GM23338 (cell line): ENCODE results near the gene PCGF3.

Source experiments
- CREB1 ChIP-seq: fragments of 250-450 bp; sonication (Bioruptor Pico); IDR thresholded peaks from 2 replicates; pipeline ENCODE4 v1.5.0; 2020; ENCODE audit warnings: low read depth, mild to moderate bottlenecking, moderate library complexity
- EZH2 ChIP-seq: fragments of 200-600 bp; sonication (generic); IDR thresholded peaks from one replicate; pipeline ENCODE4 v1.8.0; 2017; ENCODE audit warnings: antibody characterized with exemption, mild to moderate bottlenecking, low read depth; ENCODE audit not compliant: unreplicated experiment
- EZH2phosphoT487 ChIP-seq: fragments of 200-600 bp; sonication (generic); IDR thresholded peaks from one replicate; pipeline ENCODE4 v1.8.1; 2018; ENCODE audit warnings: antibody characterized with exemption; ENCODE audit not compliant: unreplicated experiment
- JUNB ChIP-seq: IDR thresholded peaks from one replicate; pipeline ENCODE4 v1.6.1; 2016; ENCODE audit warnings: antibody characterized with exemption; ENCODE audit not compliant: unreplicated experiment
- NANOG ChIP-seq: IDR thresholded peaks from 2 replicates; pipeline ENCODE4 v1.6.1; 2016; ENCODE audit warnings: antibody characterized with exemption, borderline replicate concordance
- POLR2AphosphoS5 ChIP-seq: IDR thresholded peaks from 2 replicates; pipeline ENCODE4 v1.6.1; 2016; ENCODE audit warnings: antibody characterized with exemption, low read depth
- ZNF331 ChIP-seq: fragments of 250-450 bp; sonication (Bioruptor Pico); IDR thresholded peaks from 2 replicates; pipeline ENCODE4 v1.5.0; 2020; ENCODE audit warnings: low read depth, mild to moderate bottlenecking, moderate library complexity
- TF ChIP-seq, protein P1 (sequence below), 2 experiments: fragments of 200-600 bp in 1 of 2; sonication (generic) in 1 of 2; conservative IDR thresholded peaks; 2 replicates each; pipeline versions ENCODE4 v1.5.1 to v1.6.1; 2016 to 2017; ENCODE audit warnings: antibody characterized with exemption in 2 of 2, low read depth in 2 of 2, mild to moderate bottlenecking in 2 of 2, moderate library complexity in 1 of 2
- TF ChIP-seq, protein P2 (sequence below): IDR thresholded peaks from one replicate; pipeline ENCODE4 v1.6.1; 2018; ENCODE audit warnings: antibody characterized with exemption; ENCODE audit not compliant: unreplicated experiment
- TF ChIP-seq, protein P3 (sequence below): fragments of 250-450 bp; sonication (Bioruptor Pico); IDR thresholded peaks from 2 replicates; pipeline ENCODE4 v1.5.0; 2020; ENCODE audit warnings: mild to moderate bottlenecking, moderate library complexity
- TF ChIP-seq, protein P4 (sequence below): IDR thresholded peaks from 2 replicates; pipeline ENCODE4 v1.6.1; 2016; ENCODE audit warnings: antibody characterized with exemption

DNA sequence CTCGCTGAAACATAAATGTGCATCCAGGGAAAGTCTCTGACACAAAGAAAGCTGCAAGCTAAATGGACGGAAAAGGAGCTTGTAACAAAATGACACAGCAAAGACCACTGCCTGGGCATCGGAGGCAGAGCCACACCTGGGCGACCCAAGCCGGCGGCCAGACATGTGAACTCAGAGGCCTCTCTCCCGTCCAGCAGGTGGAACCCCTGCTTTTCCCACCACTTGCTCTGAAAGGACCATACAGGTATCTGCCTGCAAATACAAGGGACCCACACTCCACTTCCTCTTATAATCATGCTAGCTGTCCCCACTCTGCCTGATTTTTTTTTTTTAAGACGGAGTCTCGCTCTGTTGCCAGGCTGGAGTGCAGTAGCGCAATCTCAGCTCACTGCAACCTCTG, 108.3 kb downstream of the PCGF3 start:
- TF ChIP-seq, protein P1, sequence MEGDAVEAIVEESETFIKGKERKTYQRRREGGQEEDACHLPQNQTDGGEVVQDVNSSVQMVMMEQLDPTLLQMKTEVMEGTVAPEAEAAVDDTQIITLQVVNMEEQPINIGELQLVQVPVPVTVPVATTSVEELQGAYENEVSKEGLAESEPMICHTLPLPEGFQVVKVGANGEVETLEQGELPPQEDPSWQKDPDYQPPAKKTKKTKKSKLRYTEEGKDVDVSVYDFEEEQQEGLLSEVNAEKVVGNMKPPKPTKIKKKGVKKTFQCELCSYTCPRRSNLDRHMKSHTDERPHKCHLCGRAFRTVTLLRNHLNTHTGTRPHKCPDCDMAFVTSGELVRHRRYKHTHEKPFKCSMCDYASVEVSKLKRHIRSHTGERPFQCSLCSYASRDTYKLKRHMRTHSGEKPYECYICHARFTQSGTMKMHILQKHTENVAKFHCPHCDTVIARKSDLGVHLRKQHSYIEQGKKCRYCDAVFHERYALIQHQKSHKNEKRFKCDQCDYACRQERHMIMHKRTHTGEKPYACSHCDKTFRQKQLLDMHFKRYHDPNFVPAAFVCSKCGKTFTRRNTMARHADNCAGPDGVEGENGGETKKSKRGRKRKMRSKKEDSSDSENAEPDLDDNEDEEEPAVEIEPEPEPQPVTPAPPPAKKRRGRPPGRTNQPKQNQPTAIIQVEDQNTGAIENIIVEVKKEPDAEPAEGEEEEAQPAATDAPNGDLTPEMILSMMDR (conservative IDR thresholded peaks at IDR 0.05; ENCODE audit: low read depth in 2 of 2), result peak; percentile 31 to 68
- TF ChIP-seq EZH2 (no peak), CREB1 (CRISPR knock-in tag) (no peak), POLR2AphosphoS5 (no peak), EZH2phosphoT487 (no peak), ZNF331 (CRISPR knock-in tag) (no peak), NANOG (no peak), JUNB (no peak)
- TF ChIP-seq, protein P2, sequence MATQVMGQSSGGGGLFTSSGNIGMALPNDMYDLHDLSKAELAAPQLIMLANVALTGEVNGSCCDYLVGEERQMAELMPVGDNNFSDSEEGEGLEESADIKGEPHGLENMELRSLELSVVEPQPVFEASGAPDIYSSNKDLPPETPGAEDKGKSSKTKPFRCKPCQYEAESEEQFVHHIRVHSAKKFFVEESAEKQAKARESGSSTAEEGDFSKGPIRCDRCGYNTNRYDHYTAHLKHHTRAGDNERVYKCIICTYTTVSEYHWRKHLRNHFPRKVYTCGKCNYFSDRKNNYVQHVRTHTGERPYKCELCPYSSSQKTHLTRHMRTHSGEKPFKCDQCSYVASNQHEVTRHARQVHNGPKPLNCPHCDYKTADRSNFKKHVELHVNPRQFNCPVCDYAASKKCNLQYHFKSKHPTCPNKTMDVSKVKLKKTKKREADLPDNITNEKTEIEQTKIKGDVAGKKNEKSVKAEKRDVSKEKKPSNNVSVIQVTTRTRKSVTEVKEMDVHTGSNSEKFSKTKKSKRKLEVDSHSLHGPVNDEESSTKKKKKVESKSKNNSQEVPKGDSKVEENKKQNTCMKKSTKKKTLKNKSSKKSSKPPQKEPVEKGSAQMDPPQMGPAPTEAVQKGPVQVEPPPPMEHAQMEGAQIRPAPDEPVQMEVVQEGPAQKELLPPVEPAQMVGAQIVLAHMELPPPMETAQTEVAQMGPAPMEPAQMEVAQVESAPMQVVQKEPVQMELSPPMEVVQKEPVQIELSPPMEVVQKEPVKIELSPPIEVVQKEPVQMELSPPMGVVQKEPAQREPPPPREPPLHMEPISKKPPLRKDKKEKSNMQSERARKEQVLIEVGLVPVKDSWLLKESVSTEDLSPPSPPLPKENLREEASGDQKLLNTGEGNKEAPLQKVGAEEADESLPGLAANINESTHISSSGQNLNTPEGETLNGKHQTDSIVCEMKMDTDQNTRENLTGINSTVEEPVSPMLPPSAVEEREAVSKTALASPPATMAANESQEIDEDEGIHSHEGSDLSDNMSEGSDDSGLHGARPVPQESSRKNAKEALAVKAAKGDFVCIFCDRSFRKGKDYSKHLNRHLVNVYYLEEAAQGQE, result no peak
- TF ChIP-seq, protein P3, sequence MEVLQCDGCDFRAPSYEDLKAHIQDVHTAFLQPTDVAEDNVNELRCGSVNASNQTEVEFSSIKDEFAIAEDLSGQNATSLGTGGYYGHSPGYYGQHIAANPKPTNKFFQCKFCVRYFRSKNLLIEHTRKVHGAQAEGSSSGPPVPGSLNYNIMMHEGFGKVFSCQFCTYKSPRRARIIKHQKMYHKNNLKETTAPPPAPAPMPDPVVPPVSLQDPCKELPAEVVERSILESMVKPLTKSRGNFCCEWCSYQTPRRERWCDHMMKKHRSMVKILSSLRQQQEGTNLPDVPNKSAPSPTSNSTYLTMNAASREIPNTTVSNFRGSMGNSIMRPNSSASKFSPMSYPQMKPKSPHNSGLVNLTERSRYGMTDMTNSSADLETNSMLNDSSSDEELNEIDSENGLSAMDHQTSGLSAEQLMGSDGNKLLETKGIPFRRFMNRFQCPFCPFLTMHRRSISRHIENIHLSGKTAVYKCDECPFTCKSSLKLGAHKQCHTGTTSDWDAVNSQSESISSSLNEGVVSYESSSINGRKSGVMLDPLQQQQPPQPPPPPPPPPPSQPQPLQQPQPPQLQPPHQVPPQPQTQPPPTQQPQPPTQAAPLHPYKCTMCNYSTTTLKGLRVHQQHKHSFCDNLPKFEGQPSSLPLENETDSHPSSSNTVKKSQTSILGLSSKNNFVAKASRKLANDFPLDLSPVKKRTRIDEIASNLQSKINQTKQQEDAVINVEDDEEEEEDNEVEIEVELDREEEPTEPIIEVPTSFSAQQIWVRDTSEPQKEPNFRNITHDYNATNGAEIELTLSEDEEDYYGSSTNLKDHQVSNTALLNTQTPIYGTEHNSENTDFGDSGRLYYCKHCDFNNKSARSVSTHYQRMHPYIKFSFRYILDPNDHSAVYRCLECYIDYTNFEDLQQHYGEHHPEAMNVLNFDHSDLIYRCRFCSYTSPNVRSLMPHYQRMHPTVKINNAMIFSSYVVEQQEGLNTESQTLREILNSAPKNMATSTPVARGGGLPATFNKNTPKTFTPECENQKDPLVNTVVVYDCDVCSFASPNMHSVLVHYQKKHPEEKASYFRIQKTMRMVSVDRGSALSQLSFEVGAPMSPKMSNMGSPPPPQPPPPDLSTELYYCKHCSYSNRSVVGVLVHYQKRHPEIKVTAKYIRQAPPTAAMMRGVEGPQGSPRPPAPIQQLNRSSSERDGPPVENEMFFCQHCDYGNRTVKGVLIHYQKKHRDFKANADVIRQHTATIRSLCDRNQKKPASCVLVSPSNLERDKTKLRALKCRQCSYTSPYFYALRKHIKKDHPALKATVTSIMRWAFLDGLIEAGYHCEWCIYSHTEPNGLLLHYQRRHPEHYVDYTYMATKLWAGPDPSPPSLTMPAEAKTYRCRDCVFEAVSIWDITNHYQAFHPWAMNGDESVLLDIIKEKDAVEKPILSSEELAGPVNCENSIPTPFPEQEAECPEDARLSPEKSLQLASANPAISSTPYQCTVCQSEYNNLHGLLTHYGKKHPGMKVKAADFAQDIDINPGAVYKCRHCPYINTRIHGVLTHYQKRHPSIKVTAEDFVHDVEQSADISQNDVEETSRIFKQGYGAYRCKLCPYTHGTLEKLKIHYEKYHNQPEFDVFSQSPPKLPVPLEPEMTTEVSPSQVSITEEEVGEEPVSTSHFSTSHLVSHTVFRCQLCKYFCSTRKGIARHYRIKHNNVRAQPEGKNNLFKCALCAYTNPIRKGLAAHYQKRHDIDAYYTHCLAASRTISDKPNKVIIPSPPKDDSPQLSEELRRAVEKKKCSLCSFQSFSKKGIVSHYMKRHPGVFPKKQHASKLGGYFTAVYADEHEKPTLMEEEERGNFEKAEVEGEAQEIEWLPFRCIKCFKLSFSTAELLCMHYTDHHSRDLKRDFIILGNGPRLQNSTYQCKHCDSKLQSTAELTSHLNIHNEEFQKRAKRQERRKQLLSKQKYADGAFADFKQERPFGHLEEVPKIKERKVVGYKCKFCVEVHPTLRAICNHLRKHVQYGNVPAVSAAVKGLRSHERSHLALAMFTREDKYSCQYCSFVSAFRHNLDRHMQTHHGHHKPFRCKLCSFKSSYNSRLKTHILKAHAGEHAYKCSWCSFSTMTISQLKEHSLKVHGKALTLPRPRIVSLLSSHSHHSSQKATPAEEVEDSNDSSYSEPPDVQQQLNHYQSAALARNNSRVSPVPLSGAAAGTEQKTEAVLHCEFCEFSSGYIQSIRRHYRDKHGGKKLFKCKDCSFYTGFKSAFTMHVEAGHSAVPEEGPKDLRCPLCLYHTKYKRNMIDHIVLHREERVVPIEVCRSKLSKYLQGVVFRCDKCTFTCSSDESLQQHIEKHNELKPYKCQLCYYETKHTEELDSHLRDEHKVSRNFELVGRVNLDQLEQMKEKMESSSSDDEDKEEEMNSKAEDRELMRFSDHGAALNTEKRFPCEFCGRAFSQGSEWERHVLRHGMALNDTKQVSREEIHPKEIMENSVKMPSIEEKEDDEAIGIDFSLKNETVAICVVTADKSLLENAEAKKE (CRISPR knock-in tag), result no peak
- TF ChIP-seq, protein P4, sequence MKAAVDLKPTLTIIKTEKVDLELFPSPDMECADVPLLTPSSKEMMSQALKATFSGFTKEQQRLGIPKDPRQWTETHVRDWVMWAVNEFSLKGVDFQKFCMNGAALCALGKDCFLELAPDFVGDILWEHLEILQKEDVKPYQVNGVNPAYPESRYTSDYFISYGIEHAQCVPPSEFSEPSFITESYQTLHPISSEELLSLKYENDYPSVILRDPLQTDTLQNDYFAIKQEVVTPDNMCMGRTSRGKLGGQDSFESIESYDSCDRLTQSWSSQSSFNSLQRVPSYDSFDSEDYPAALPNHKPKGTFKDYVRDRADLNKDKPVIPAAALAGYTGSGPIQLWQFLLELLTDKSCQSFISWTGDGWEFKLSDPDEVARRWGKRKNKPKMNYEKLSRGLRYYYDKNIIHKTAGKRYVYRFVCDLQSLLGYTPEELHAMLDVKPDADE, result no peak
